D341Med (cell line): Measurements from ENCODE around the gene LYPD1.
A peak's percentile ranks its signal among the peaks of the same experiment; 100 is the strongest.

ENCODE experiments used
- DNase-seq: peaks from one replicate; pipeline ENCODE4 v3.0.0; 2012; ENCODE audit warnings: low spot score

LYPD1 gene

GRCh38 chr2:132668189-132668823 is 1.7 kb downstream of the LYPD1 start:
- peak; percentile 39 for DNase-seq

GRCh38 chr2:132667706-132668105 is 2.3 kb downstream of the LYPD1 start:
- DNase-seq: no peak

GRCh38 chr2:132665401-132666140 is 4.4 kb downstream of the LYPD1 start:
- no peak for DNase-seq

GRCh38 chr2:132664096-132664495 is 5.9 kb downstream of the LYPD1 start:
- DNase-seq: no peak

- DNase-seq: no peak
Observed at GRCh38 chr2:132662732-132663131, 7.3 kb downstream of the LYPD1 start.

- DNase-seq: no peak
Observed at GRCh38 chr2:132659331-132659730, 10.7 kb downstream of the LYPD1 start.

- no peak for DNase-seq
Observed at GRCh38 chr2:132656266-132656975, 13.6 kb downstream of the LYPD1 start.

- no peak for DNase-seq
Observed at GRCh38 chr2:132654968-132655367, 15.0 kb downstream of the LYPD1 start.

GRCh38 chr2:132654335-132654734 is 15.7 kb downstream of the LYPD1 start:
- DNase-seq: no peak

- peak; percentile 72 for DNase-seq
Observed at GRCh38 chr2:132652474-132652873, 17.5 kb downstream of the LYPD1 start.

GRCh38 chr2:132651115-132652045 is 18.6 kb downstream of the LYPD1 start:
- peak; percentile 36 for DNase-seq

GRCh38 chr2:132646540-132647108 is 23.4 kb downstream of the LYPD1 start:
- no peak for DNase-seq

- no peak for DNase-seq
Observed at GRCh38 chr2:132645722-132646539, 24.1 kb downstream of the LYPD1 start.

GRCh38 chr2:132645176-132645575 is 24.8 kb downstream of the LYPD1 start:
- DNase-seq: peak; percentile 28

GRCh38 chr2:132642415-132642814 is 27.6 kb downstream of the LYPD1 start:
- no peak for DNase-seq

GRCh38 chr2:132641819-132642218 is 28.2 kb downstream of the LYPD1 start:
- no peak for DNase-seq

GRCh38 chr2:132640116-132640515 is 29.9 kb downstream of the LYPD1 start:
- no peak for DNase-seq

- DNase-seq: no peak
Observed at GRCh38 chr2:132638313-132639040, 31.5 kb downstream of the LYPD1 start.

GRCh38 chr2:132636346-132636745 is 33.7 kb downstream of the LYPD1 start:
- no peak for DNase-seq

GRCh38 chr2:132633635-132634034 is 36.4 kb downstream of the LYPD1 start:
- DNase-seq: no peak
